Trophoblast cell (in vitro differentiated cells and primary cell): Measurements from ENCODE around the gene SLC35F1.

ENCODE experiments used
- DNase-seq, 2 donors: peaks; one replicate each; pipeline ENCODE4 v3.0.0-alpha.2; 2016
- H2AFZ ChIP-seq: 2 replicates; pipeline ENCODE4 v1.6.1; 2013; ENCODE audit warnings: low read length, moderate library complexity, mild to moderate bottlenecking; ENCODE audit not compliant: insufficient read depth, poor library complexity
- H2AK5ac ChIP-seq: 2 replicates; pipeline ENCODE4 v1.6.1; 2013; ENCODE audit warnings: mild to moderate bottlenecking, low read length
- H2BK120ac ChIP-seq: 2 replicates; pipeline ENCODE4 v1.6.1; 2013; ENCODE audit warnings: low read length, mild to moderate bottlenecking, moderate library complexity; ENCODE audit not compliant: insufficient read depth, poor library complexity
- H2BK12ac ChIP-seq: 2 replicates; pipeline ENCODE4 v1.6.1; 2013; ENCODE audit warnings: mild to moderate bottlenecking, low read length, moderate library complexity
- H2BK5ac ChIP-seq: 2 replicates; pipeline ENCODE4 v1.6.1; 2013; ENCODE audit warnings: low read length, low read depth, moderate library complexity, mild to moderate bottlenecking; ENCODE audit not compliant: poor library complexity
- H3K14ac ChIP-seq: 2 replicates; pipeline ENCODE4 v1.6.1; 2013; ENCODE audit warnings: mild to moderate bottlenecking, low read length
- H3K18ac ChIP-seq: 2 replicates; pipeline ENCODE4 v1.6.1; 2013; ENCODE audit warnings: mild to moderate bottlenecking, low read length
- H3K23ac ChIP-seq: 2 replicates; pipeline ENCODE4 v1.6.1; 2013; ENCODE audit warnings: low read length
- H3K27ac ChIP-seq: 2 replicates; pipeline ENCODE4 v1.5.1; 2013; ENCODE audit warnings: low read depth, mild to moderate bottlenecking, inconsistent platforms, low read length, moderate library complexity
- H3K27me3 ChIP-seq: 2 replicates; pipeline ENCODE4 v1.6.1; 2013; ENCODE audit warnings: inconsistent platforms, mild to moderate bottlenecking, low read length, moderate library complexity; ENCODE audit not compliant: insufficient read depth
- H3K36me3 ChIP-seq, 2 experiments: 1 replicate in 1 of 2; 2 replicates in 1 of 2; pipeline ENCODE4 v1.6.1; 2013; ENCODE audit warnings: low read length in 2 of 2, mild to moderate bottlenecking in 2 of 2, moderate library complexity in 1 of 2; ENCODE audit not compliant: insufficient read depth in 2 of 2, control insufficient read depth in 1 of 2
- H3K4ac ChIP-seq: 2 replicates; pipeline ENCODE4 v1.6.1; 2013; ENCODE audit warnings: low read depth, mild to moderate bottlenecking, low read length, moderate library complexity
- H3K4me1 ChIP-seq, 2 experiments: 1 replicate in 1 of 2; 2 replicates in 1 of 2; pipeline ENCODE4 v1.6.1; 2013; ENCODE audit warnings: low read length in 2 of 2, mild to moderate bottlenecking in 2 of 2, moderate library complexity in 1 of 2; ENCODE audit not compliant: insufficient read depth in 2 of 2, control insufficient read depth in 1 of 2
- H3K4me2 ChIP-seq: 2 replicates; pipeline ENCODE4 v1.6.1; 2013; ENCODE audit warnings: inconsistent platforms, mild to moderate bottlenecking, low read length, moderate library complexity
- H3K4me3 ChIP-seq: 2 replicates; pipeline ENCODE4 v1.5.1; 2013; ENCODE audit warnings: mild to moderate bottlenecking, low read depth, low read length, inconsistent platforms
- H3K79me1 ChIP-seq: one replicate; pipeline ENCODE4 v1.6.1; 2013; ENCODE audit warnings: low read length
- H3K79me2 ChIP-seq: 2 replicates; pipeline ENCODE4 v1.6.1; 2013; ENCODE audit warnings: low read length, mild to moderate bottlenecking; ENCODE audit not compliant: control insufficient read depth, insufficient read depth, poor library complexity
- H3K9ac ChIP-seq: 2 replicates; pipeline ENCODE4 v1.6.1; 2013; ENCODE audit warnings: mild to moderate bottlenecking, low read length
- H3K9me3 ChIP-seq: 2 replicates; pipeline ENCODE4 v1.6.1; 2013; ENCODE audit warnings: low read depth, mild to moderate bottlenecking, control low read depth, inconsistent platforms, low read length; ENCODE audit not compliant: insufficient read depth
- H4K12ac ChIP-seq: 2 replicates; pipeline ENCODE4 v1.6.1; 2013; ENCODE audit warnings: low read depth, mild to moderate bottlenecking, low read length, moderate library complexity
- H4K8ac ChIP-seq: 2 replicates; pipeline ENCODE4 v1.6.1; 2013; ENCODE audit warnings: low read depth, mild to moderate bottlenecking, low read length, moderate library complexity
- H4K91ac ChIP-seq: one replicate; pipeline ENCODE4 v1.6.1; 2013; ENCODE audit warnings: low read depth, mild to moderate bottlenecking, low read length, moderate library complexity
- WGBS: extraction: QIAGEN DNeasy Blood & Tissue Kit; methylation state at CpG from one replicate; pipeline ENCODE4 v1.1.7; 2013; ENCODE audit warnings: missing lambda C conversion rate; ENCODE audit not compliant: insufficient read length, insufficient coverage; ENCODE audit errors: extremely low coverage; 5-methylcytosine and 5-hydroxymethylcytosine counted together

The SLC35F1 gene

GRCh38 chr6:117938311-117938995, 31.4 kb downstream of the SLC35F1 start:
- no peak overlapping the region for H2BK5ac ChIP-seq
- H4K8ac ChIP-seq, result no peak overlapping the region
- WGBS, result no CpG with 5 or more reads among the region's 5 CpGs
- no peak overlapping the region for H3K14ac ChIP-seq
- H2AFZ ChIP-seq, result no peak overlapping the region
- H3K79me2 ChIP-seq, result no peaks in the 10 kb centered on the region
- H2BK12ac ChIP-seq, result no peak overlapping the region
- no peaks in the 10 kb centered on the region for H3K27me3 ChIP-seq
- no peak overlapping the region for H3K27ac ChIP-seq
- no peaks in the 10 kb centered on the region for H3K4me1 ChIP-seq
- no peaks in the 10 kb centered on the region for H3K79me1 ChIP-seq
- H2AK5ac ChIP-seq, result no peak overlapping the region
- no peak overlapping the region for H2BK120ac ChIP-seq
- no peak overlapping the region for H3K4ac ChIP-seq
- no peak overlapping the region for H4K91ac ChIP-seq
- H4K12ac ChIP-seq, result no peak overlapping the region
- H3K9me3 ChIP-seq, result no peaks in the 10 kb centered on the region
- no peak overlapping the region for H3K23ac ChIP-seq
- H3K4me2 ChIP-seq, result no peak overlapping the region
- no peak overlapping the region for H3K9ac ChIP-seq
- no peak overlapping the region for H3K18ac ChIP-seq
- H3K36me3 ChIP-seq, result no peaks in the 10 kb centered on the region
- no peak overlapping the region for H3K4me3 ChIP-seq
- DNase-seq, result no peak

- Histone ChIP-seq H3K18ac (no peak overlapping the region), H2BK12ac (no peak overlapping the region), H2AFZ (no peak overlapping the region), H3K9me3 (no peaks in the 10 kb centered on the region), H3K4me1 (no peaks in the 10 kb centered on the region), H3K4me3 (no peak overlapping the region), H3K27me3 (no peaks in the 10 kb centered on the region), H3K9ac (no peak overlapping the region), H3K79me2 (no peaks in the 10 kb centered on the region), H4K12ac (no peak overlapping the region), H2AK5ac (no peak overlapping the region), H3K23ac (no peak overlapping the region), H3K14ac (no peak overlapping the region), H2BK120ac (no peak overlapping the region), H3K27ac (no peak overlapping the region), H3K79me1 (no peaks in the 10 kb centered on the region), H3K4ac (no peak overlapping the region), H4K91ac (no peak overlapping the region), H2BK5ac (no peak overlapping the region), H4K8ac (no peak overlapping the region), H3K4me2 (no peak overlapping the region), H3K36me3 (no peaks in the 10 kb centered on the region)
- no CpG with 5 or more reads among the region's 1 CpG for WGBS
- no peak for DNase-seq
Measured at GRCh38 chr6:117947234-117947633, 40.2 kb downstream of the SLC35F1 start.

- H3K36me3 ChIP-seq, result no peaks in the 10 kb centered on the region
- H2AFZ ChIP-seq, result no peak overlapping the region
- H3K14ac ChIP-seq, result no peak overlapping the region
- no peak overlapping the region for H2BK5ac ChIP-seq
- H2AK5ac ChIP-seq, result no peak overlapping the region
- no peaks in the 10 kb centered on the region for H3K27me3 ChIP-seq
- H3K79me1 ChIP-seq, result no peaks in the 10 kb centered on the region
- H3K9me3 ChIP-seq, result no peaks in the 10 kb centered on the region
- no peaks in the 10 kb centered on the region for H3K4me1 ChIP-seq
- no peak overlapping the region for H4K8ac ChIP-seq
- WGBS, result no CpG with 5 or more reads among the region's 3 CpGs
- DNase-seq, result no peak
- H4K12ac ChIP-seq, result no peak overlapping the region
- H2BK120ac ChIP-seq, result no peak overlapping the region
- H3K27ac ChIP-seq, result no peak overlapping the region
- no peak overlapping the region for H2BK12ac ChIP-seq
- H3K4ac ChIP-seq, result no peak overlapping the region
- H3K9ac ChIP-seq, result no peak overlapping the region
- H3K79me2 ChIP-seq, result no peaks in the 10 kb centered on the region
- H3K18ac ChIP-seq, result no peak overlapping the region
- no peak overlapping the region for H3K4me2 ChIP-seq
- no peak overlapping the region for H3K4me3 ChIP-seq
- H3K23ac ChIP-seq, result no peak overlapping the region
- no peak overlapping the region for H4K91ac ChIP-seq
Measured at GRCh38 chr6:117951783-117952182, 44.7 kb downstream of the SLC35F1 start.

- H3K27ac ChIP-seq, result no peak overlapping the region
- H3K14ac ChIP-seq, result no peak overlapping the region
- H4K8ac ChIP-seq, result no peak overlapping the region
- no CpG with 5 or more reads among the region's 2 CpGs for WGBS
- H3K79me2 ChIP-seq, result no peaks in the 10 kb centered on the region
- H3K18ac ChIP-seq, result no peak overlapping the region
- no peak overlapping the region for H3K4me3 ChIP-seq
- no peaks in the 10 kb centered on the region for H3K79me1 ChIP-seq
- H3K4me2 ChIP-seq, result no peak overlapping the region
- H2BK12ac ChIP-seq, result no peak overlapping the region
- no peak overlapping the region for H2AFZ ChIP-seq
- no peak overlapping the region for H2AK5ac ChIP-seq
- H3K27me3 ChIP-seq, result no peaks in the 10 kb centered on the region
- no peak overlapping the region for H2BK120ac ChIP-seq
- H4K12ac ChIP-seq, result no peak overlapping the region
- H3K36me3 ChIP-seq, result no peaks in the 10 kb centered on the region
- no peak overlapping the region for H2BK5ac ChIP-seq
- no peak overlapping the region for H3K4ac ChIP-seq
- H4K91ac ChIP-seq, result no peak overlapping the region
- H3K9ac ChIP-seq, result no peak overlapping the region
- no peaks in the 10 kb centered on the region for H3K4me1 ChIP-seq
- DNase-seq, result no peak
- H3K23ac ChIP-seq, result no peak overlapping the region
- no peaks in the 10 kb centered on the region for H3K9me3 ChIP-seq
Measured at GRCh38 chr6:117955684-117956256, 48.7 kb downstream of the SLC35F1 start.
